Central memory CD8-positive, alpha-beta T cell (primary cell): ENCODE measurements around the gene KRT81.

Experiments used
- ATAC-seq: fragments of 150-1000 bp; cut with Tn5 transposase; replicated peaks from 2 replicates; pipeline ENCODE4 v1.10.0; 2022; ENCODE audit warnings: mild to moderate bottlenecking, moderate FRiP score, moderate number of reproducible peaks; ENCODE audit not compliant: poor library complexity, severe bottlenecking; ENCODE audit errors: extremely low read depth
- DNase-seq, 2 donors: peaks; one replicate each; pipeline ENCODE4 v3.0.0; 2021; ENCODE audit warnings: low spot score in 2 of 2
- H3K27ac Mint-ChIP-seq: one replicate; pipeline ENCODE4 v1.8.0; 2022; ENCODE audit warnings: low read depth, mild to moderate bottlenecking, moderate library complexity, mixed read lengths
- H3K27me3 Mint-ChIP-seq: one replicate; pipeline ENCODE4 v1.8.0; 2022; ENCODE audit warnings: mixed read lengths
- H3K36me3 Mint-ChIP-seq: one replicate; pipeline ENCODE4 v1.8.0; 2022; ENCODE audit warnings: mild to moderate bottlenecking, moderate library complexity, mixed read lengths; ENCODE audit not compliant: insufficient read depth
- H3K4me1 Mint-ChIP-seq: one replicate; pipeline ENCODE4 v1.8.0; 2022; ENCODE audit warnings: mixed read lengths
- H3K4me3 Mint-ChIP-seq: one replicate; pipeline ENCODE4 v1.8.0; 2022; ENCODE audit warnings: mild to moderate bottlenecking, moderate library complexity, mixed read lengths
- H3K9me3 Mint-ChIP-seq: one replicate; pipeline ENCODE4 v1.8.0; 2022; ENCODE audit warnings: mixed read lengths

The KRT81 gene

GRCh38 chr12:52249511-52250047, 41.8 kb downstream of the KRT81 start:
- H3K4me3 Mint-ChIP-seq = no peak overlapping the region
- H3K27ac Mint-ChIP-seq = no peak overlapping the region
- DNase-seq (no peak), ATAC-seq (no peak)
- H3K4me1 Mint-ChIP-seq = peaks cover 11% of the 10 kb centered on the region
- H3K9me3 Mint-ChIP-seq = no peaks in the 10 kb centered on the region
- peaks cover 47% of the 10 kb centered on the region for H3K27me3 Mint-ChIP-seq
- H3K36me3 Mint-ChIP-seq = peaks cover 3% of the 10 kb centered on the region

GRCh38 chr12:52248541-52249461, 42.5 kb downstream of the KRT81 start:
- no peaks in the 10 kb centered on the region for H3K9me3 Mint-ChIP-seq
- peaks cover 43% of the 10 kb centered on the region for H3K27me3 Mint-ChIP-seq
- H3K27ac Mint-ChIP-seq = no peak overlapping the region
- no peak for DNase-seq
- no peak for ATAC-seq
- H3K36me3 Mint-ChIP-seq = peaks cover 3% of the 10 kb centered on the region
- H3K4me3 Mint-ChIP-seq = no peak overlapping the region
- peaks cover 19% of the 10 kb centered on the region for H3K4me1 Mint-ChIP-seq

GRCh38 chr12:52247622-52248540, 43.5 kb downstream of the KRT81 start:
- H3K27me3 Mint-ChIP-seq = peaks cover 43% of the 10 kb centered on the region
- no peak overlapping the region for H3K27ac Mint-ChIP-seq
- peaks cover 1% of the 10 kb centered on the region for H3K36me3 Mint-ChIP-seq
- DNase-seq (no peak), ATAC-seq (no peak)
- no peak overlapping the region for H3K4me3 Mint-ChIP-seq
- H3K9me3 Mint-ChIP-seq = no peaks in the 10 kb centered on the region
- H3K4me1 Mint-ChIP-seq = peaks cover 24% of the 10 kb centered on the region

- peak overlapping the region; percentile 27 for H3K27ac Mint-ChIP-seq
- no peaks in the 10 kb centered on the region for H3K9me3 Mint-ChIP-seq
- H3K27me3 Mint-ChIP-seq = peaks cover 43% of the 10 kb centered on the region
- ATAC-seq (no peak), DNase-seq (no peak)
- H3K36me3 Mint-ChIP-seq = no peaks in the 10 kb centered on the region
- no peak overlapping the region for H3K4me3 Mint-ChIP-seq
- peaks cover 24% of the 10 kb centered on the region for H3K4me1 Mint-ChIP-seq
Observed at GRCh38 chr12:52246720-52247621, 44.4 kb downstream of the KRT81 start.

- Mint-ChIP-seq H3K27me3 (peaks cover 43% of the 10 kb centered on the region), H3K4me3 (no peak overlapping the region), H3K9me3 (no peaks in the 10 kb centered on the region), H3K36me3 (no peaks in the 10 kb centered on the region), H3K4me1 (peaks cover 20% of the 10 kb centered on the region), H3K27ac (peak overlapping the region; percentile 27)
- DNase-seq (no peak), ATAC-seq (no peak)
Observed at GRCh38 chr12:52245962-52246569, 45.3 kb downstream of the KRT81 start.

- Mint-ChIP-seq H3K27me3 (peaks cover 40% of the 10 kb centered on the region), H3K4me1 (peaks cover 20% of the 10 kb centered on the region), H3K4me3 (no peak overlapping the region)
Observed at GRCh38 chr12:52245259-52245961, 45.9 kb downstream of the KRT81 start.

GRCh38 chr12:52244615-52244994, 46.7 kb downstream of the KRT81 start:
- Mint-ChIP-seq H3K36me3 (no peaks in the 10 kb centered on the region), H3K27me3 (peaks cover 34% of the 10 kb centered on the region), H3K27ac (peak overlapping the region; percentile 87), H3K4me3 (no peak overlapping the region), H3K4me1 (peaks cover 15% of the 10 kb centered on the region), H3K9me3 (no peaks in the 10 kb centered on the region)
- ATAC-seq (no peak), DNase-seq (no peak)

More at GRCh38 chr12:52245259-52245961, 45.9 kb downstream of the KRT81 start:
- H3K27ac Mint-ChIP-seq = no peak overlapping the region
- H3K36me3 Mint-ChIP-seq = no peaks in the 10 kb centered on the region
- ATAC-seq = no peak
- DNase-seq = no peak
- no peaks in the 10 kb centered on the region for H3K9me3 Mint-ChIP-seq

GRCh38 chr12:52243856-52244614, 47.3 kb downstream of the KRT81 start:
- Mint-ChIP-seq H3K9me3 (no peaks in the 10 kb centered on the region), H3K27ac (peak overlapping the region; percentile 87), H3K4me1 (peaks cover 13% of the 10 kb centered on the region), H3K36me3 (no peaks in the 10 kb centered on the region), H3K27me3 (peaks cover 34% of the 10 kb centered on the region), H3K4me3 (no peak overlapping the region)
- peak; percentile 88 for ATAC-seq
- peak in 1 of 2 donors; percentile 34 for DNase-seq

GRCh38 chr12:52243259-52243855, 48.0 kb downstream of the KRT81 start:
- H3K36me3 Mint-ChIP-seq = no peaks in the 10 kb centered on the region
- peaks cover 29% of the 10 kb centered on the region for H3K27me3 Mint-ChIP-seq
- DNase-seq = no peak
- ATAC-seq = no peak
- H3K4me1 Mint-ChIP-seq = peaks cover 13% of the 10 kb centered on the region
- no peaks in the 10 kb centered on the region for H3K9me3 Mint-ChIP-seq
- peak overlapping the region; percentile 87 for H3K27ac Mint-ChIP-seq
- no peak overlapping the region for H3K4me3 Mint-ChIP-seq

- ATAC-seq = no peak
- peaks cover 23% of the 10 kb centered on the region for H3K27me3 Mint-ChIP-seq
- no peak overlapping the region for H3K27ac Mint-ChIP-seq
- no peaks in the 10 kb centered on the region for H3K36me3 Mint-ChIP-seq
- no peaks in the 10 kb centered on the region for H3K9me3 Mint-ChIP-seq
- DNase-seq = no peak
- no peak overlapping the region for H3K4me3 Mint-ChIP-seq
- peaks cover 13% of the 10 kb centered on the region for H3K4me1 Mint-ChIP-seq
Observed at GRCh38 chr12:52242442-52243258, 48.7 kb downstream of the KRT81 start.
